ENCODE results near the gene MYOC.

The MYOC gene

DNA sequence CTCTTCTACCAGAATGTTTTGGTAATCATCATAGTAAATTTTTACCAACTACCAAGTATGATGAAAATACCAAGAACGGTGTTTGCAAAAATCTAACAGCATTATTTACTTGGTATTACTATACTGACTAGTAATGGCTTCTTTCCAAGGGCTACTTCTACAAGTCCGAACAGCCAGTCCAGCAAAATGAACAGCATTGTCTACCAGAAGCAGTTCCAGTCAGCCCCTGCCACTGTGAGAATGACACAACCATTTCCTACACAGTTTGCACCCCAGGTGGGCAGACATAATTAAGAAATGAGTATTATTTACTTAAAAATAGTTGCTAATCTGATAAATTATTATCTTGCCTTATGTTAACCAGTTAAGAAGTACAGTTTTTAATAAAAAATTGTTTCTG is 64.3 kb downstream of the MYOC start:
- Histone ChIP-seq H3K4me2 (ENCODE audit: low read length) (no peak overlapping the region), H3K79me2 (ENCODE audit: insufficient read depth, low read length) (no peaks in the 10 kb centered on the region), H3K4me3 (ENCODE audit: low read depth, low read length, poor library complexity, severe bottlenecking) (no peak overlapping the region), H3K4me1 (ENCODE audit: insufficient read depth, low read length, severe bottlenecking) (no peaks in the 10 kb centered on the region), H2AFZ (ENCODE audit: low read length) (no peak overlapping the region), H3K36me3 (ENCODE audit: insufficient read depth, low read length) (peaks cover 93% of the 10 kb centered on the region), H3K9me2 (ENCODE audit: low read depth, low read length) (no peaks in the 10 kb centered on the region), H3F3A (ENCODE audit: insufficient read depth, low read length) (no peaks in the 10 kb centered on the region), H4K20me1 (ENCODE audit: insufficient read depth, low read length) (no peaks in the 10 kb centered on the region), H3K27ac (ENCODE audit: low read depth, low read length, poor library complexity, severe bottlenecking) (no peak overlapping the region), H3K9me3 (ENCODE audit: low read length) (no peaks in the 10 kb centered on the region), H3K9ac (ENCODE audit: low read length) (no peak overlapping the region), H3K27me3 (ENCODE audit: insufficient read depth, low read length) (no peaks in the 10 kb centered on the region)
- TF ChIP-seq EZH2 (IDR thresholded peaks at IDR 0.05; ENCODE audit: borderline replicate concordance, low read length): no peak
- TF ChIP-seq, protein P1, sequence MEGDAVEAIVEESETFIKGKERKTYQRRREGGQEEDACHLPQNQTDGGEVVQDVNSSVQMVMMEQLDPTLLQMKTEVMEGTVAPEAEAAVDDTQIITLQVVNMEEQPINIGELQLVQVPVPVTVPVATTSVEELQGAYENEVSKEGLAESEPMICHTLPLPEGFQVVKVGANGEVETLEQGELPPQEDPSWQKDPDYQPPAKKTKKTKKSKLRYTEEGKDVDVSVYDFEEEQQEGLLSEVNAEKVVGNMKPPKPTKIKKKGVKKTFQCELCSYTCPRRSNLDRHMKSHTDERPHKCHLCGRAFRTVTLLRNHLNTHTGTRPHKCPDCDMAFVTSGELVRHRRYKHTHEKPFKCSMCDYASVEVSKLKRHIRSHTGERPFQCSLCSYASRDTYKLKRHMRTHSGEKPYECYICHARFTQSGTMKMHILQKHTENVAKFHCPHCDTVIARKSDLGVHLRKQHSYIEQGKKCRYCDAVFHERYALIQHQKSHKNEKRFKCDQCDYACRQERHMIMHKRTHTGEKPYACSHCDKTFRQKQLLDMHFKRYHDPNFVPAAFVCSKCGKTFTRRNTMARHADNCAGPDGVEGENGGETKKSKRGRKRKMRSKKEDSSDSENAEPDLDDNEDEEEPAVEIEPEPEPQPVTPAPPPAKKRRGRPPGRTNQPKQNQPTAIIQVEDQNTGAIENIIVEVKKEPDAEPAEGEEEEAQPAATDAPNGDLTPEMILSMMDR (IDR thresholded peaks at IDR 0.05; ENCODE audit: low read length): no peak

DNA sequence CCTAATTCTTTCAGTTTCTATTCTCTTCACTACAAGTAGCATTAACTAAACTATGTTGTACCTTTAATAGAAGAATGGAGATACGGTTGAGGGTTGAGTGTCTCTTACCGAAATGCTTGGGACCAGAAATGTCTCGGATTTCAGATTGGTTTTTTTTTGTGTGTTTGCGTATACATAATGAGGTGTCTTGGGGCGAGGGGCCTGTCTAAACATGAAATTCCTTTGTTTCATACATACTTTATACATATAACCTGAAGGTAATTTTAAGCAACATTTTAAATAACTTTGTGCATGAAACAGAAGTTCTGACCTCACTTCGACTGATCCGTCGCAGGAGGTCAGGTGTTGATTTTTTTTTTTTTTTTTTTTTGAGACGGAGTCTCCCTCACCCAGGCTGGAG is 66.8 kb downstream of the MYOC start:
- H3K9ac ChIP-seq (ENCODE audit: low read length): no peak overlapping the region
- H2AFZ ChIP-seq (ENCODE audit: low read length): no peak overlapping the region
- H3K4me3 ChIP-seq (ENCODE audit: low read depth, low read length, poor library complexity, severe bottlenecking): no peak overlapping the region
- H3K9me2 ChIP-seq (ENCODE audit: low read depth, low read length): no peaks in the 10 kb centered on the region
- H3K79me2 ChIP-seq (ENCODE audit: insufficient read depth, low read length): no peaks in the 10 kb centered on the region
- H4K20me1 ChIP-seq (ENCODE audit: insufficient read depth, low read length): no peaks in the 10 kb centered on the region
- H3F3A ChIP-seq (ENCODE audit: insufficient read depth, low read length): no peaks in the 10 kb centered on the region
- no peaks in the 10 kb centered on the region for H3K4me1 ChIP-seq (ENCODE audit: insufficient read depth, low read length, severe bottlenecking)
- peaks cover 92% of the 10 kb centered on the region for H3K36me3 ChIP-seq (ENCODE audit: insufficient read depth, low read length)
- no peak overlapping the region for H3K27ac ChIP-seq (ENCODE audit: low read depth, low read length, poor library complexity, severe bottlenecking)
- no peak for TF ChIP-seq EZH2 (IDR thresholded peaks at IDR 0.05; ENCODE audit: borderline replicate concordance, low read length)
- TF ChIP-seq, protein P1 (IDR thresholded peaks at IDR 0.05; ENCODE audit: low read length): no peak
- H3K4me2 ChIP-seq (ENCODE audit: low read length): no peak overlapping the region
- H3K27me3 ChIP-seq (ENCODE audit: insufficient read depth, low read length): no peaks in the 10 kb centered on the region
- H3K9me3 ChIP-seq (ENCODE audit: low read length): no peaks in the 10 kb centered on the region

All from OCI-LY1 (cell line).